HG03354 (cell line): ENCODE results near the gene AGAP4.
"Not testable (repeated sequence)": the region's sequence is repeated elsewhere in the genome, so short reads cannot be mapped to it uniquely, and the experiment has no call there.

Experiments
- ATAC-seq: cut with Tn5 transposase; IDR thresholded peaks from one replicate; pipeline ENCODE4 v1.9.1; 2021; ENCODE audit warnings: mild to moderate bottlenecking; ENCODE audit not compliant: unreplicated experiment, poor library complexity, severe bottlenecking

Gene AGAP4

GRCh38 chr10:45847400-45847799, at the start of gene AGAP4:
AGAP4 (minus strand) TSS chr10:45847500; CDS start chr10:45847347, 153 bp downstream.
- not testable (repeated sequence) for ATAC-seq

GRCh38 chr10:45890721-45891120, 43.4 kb upstream of the AGAP4 start:
- not testable (repeated sequence) for ATAC-seq

GRCh38 chr10:45889539-45890230, 42.4 kb upstream of the AGAP4 start:
- ATAC-seq = not testable (repeated sequence)

GRCh38 chr10:45882880-45883279, 35.6 kb upstream of the AGAP4 start:
- ATAC-seq = not testable (repeated sequence)

- ATAC-seq = not testable (repeated sequence)
Observed at GRCh38 chr10:45865404-45865803, 18.1 kb upstream of the AGAP4 start.

GRCh38 chr10:45864264-45864663, 17.0 kb upstream of the AGAP4 start:
- not testable (repeated sequence) for ATAC-seq

GRCh38 chr10:45863632-45864031, 16.3 kb upstream of the AGAP4 start:
- not testable (repeated sequence) for ATAC-seq

GRCh38 chr10:45857931-45858330, 10.6 kb upstream of the AGAP4 start:
- not testable (repeated sequence) for ATAC-seq

GRCh38 chr10:45848467-45848866, 1.2 kb upstream of the AGAP4 start:
- ATAC-seq = not testable (repeated sequence)

GRCh38 chr10:45822918-45823317, 24.4 kb downstream of the AGAP4 start:
- ATAC-seq = not testable (repeated sequence)

- ATAC-seq = not testable (repeated sequence)
Observed at GRCh38 chr10:45820107-45820830, 27.0 kb downstream of the AGAP4 start.

GRCh38 chr10:45819552-45819951, 27.7 kb downstream of the AGAP4 start:
- ATAC-seq = no peak

GRCh38 chr10:45817912-45818311, 29.4 kb downstream of the AGAP4 start:
- no peak for ATAC-seq

- ATAC-seq = no peak
Observed at GRCh38 chr10:45817130-45817859, 30.0 kb downstream of the AGAP4 start.

- ATAC-seq = not testable (repeated sequence)
Observed at GRCh38 chr10:45814146-45814545, 33.2 kb downstream of the AGAP4 start.

- ATAC-seq = not testable (repeated sequence)
Observed at GRCh38 chr10:45812959-45813358, 34.3 kb downstream of the AGAP4 start.

- ATAC-seq = no peak
Observed at GRCh38 chr10:45811075-45811474, 36.2 kb downstream of the AGAP4 start.

GRCh38 chr10:45809837-45810236, 37.5 kb downstream of the AGAP4 start:
- ATAC-seq = no peak

GRCh38 chr10:45804996-45805395, 42.3 kb downstream of the AGAP4 start:
- not testable (repeated sequence) for ATAC-seq
